ENCODE results near the gene PITX2.

The PITX2 gene

GRCh38 chr4:110628663-110629213, 5.9 kb upstream of the PITX2 start:
- no peak for DNase-seq (ENCODE audit: low read depth, low spot score)
- in situ Hi-C loops (cut with HindIII; ENCODE audit: low sequenced_read_pairs), result no loop called here
- no peak for TF ChIP-seq CTCF (IDR thresholded peaks at IDR 0.05; ENCODE audit: low read depth, low read length)
- H3K4me3 ChIP-seq (ENCODE audit: low read depth, low read length), result no peak overlapping the region

GRCh38 chr4:110627977-110628662, 5.2 kb upstream of the PITX2 start:
- in situ Hi-C loops (cut with HindIII; ENCODE audit: low sequenced_read_pairs), result no loop called here
- DNase-seq (ENCODE audit: low read depth, low spot score), result no peak
- H3K4me3 ChIP-seq (ENCODE audit: low read depth, low read length), result no peak overlapping the region

GRCh38 chr4:110626532-110627153, 3.8 kb upstream of the PITX2 start:
- in situ Hi-C loops (cut with HindIII; ENCODE audit: low sequenced_read_pairs), result no loop called here
- H3K4me3 ChIP-seq (ENCODE audit: low read depth, low read length), result no peak overlapping the region
- no peak for TF ChIP-seq CTCF (IDR thresholded peaks at IDR 0.05; ENCODE audit: low read depth, low read length)
- DNase-seq (ENCODE audit: low read depth, low spot score), result no peak

More at GRCh38 chr4:110627977-110628662, 5.2 kb upstream of the PITX2 start:
- no peak for TF ChIP-seq CTCF (IDR thresholded peaks at IDR 0.05; ENCODE audit: low read depth, low read length)

- DNase-seq (ENCODE audit: low read depth, low spot score), result no peak
- H3K4me3 ChIP-seq (ENCODE audit: low read depth, low read length), result no peak overlapping the region
- in situ Hi-C loops (cut with HindIII; ENCODE audit: low sequenced_read_pairs), result no loop called here
- no peak for TF ChIP-seq CTCF (IDR thresholded peaks at IDR 0.05; ENCODE audit: low read depth, low read length)
Measured at GRCh38 chr4:110625576-110626257, 2.8 kb upstream of the PITX2 start.

- no peak for DNase-seq (ENCODE audit: low read depth, low spot score)
- H3K4me3 ChIP-seq (ENCODE audit: low read depth, low read length), result no peak overlapping the region
- in situ Hi-C loops (cut with HindIII; ENCODE audit: low sequenced_read_pairs), result no loop called here
- TF ChIP-seq CTCF (IDR thresholded peaks at IDR 0.05; ENCODE audit: low read depth, low read length), result no peak
Measured at GRCh38 chr4:110624904-110625494, 2.1 kb upstream of the PITX2 start.

- H3K4me3 ChIP-seq (ENCODE audit: low read depth, low read length), result no peak overlapping the region
- in situ Hi-C loops (cut with HindIII; ENCODE audit: low sequenced_read_pairs), result no loop called here
- TF ChIP-seq CTCF (IDR thresholded peaks at IDR 0.05; ENCODE audit: low read depth, low read length), result no peak
- DNase-seq (ENCODE audit: low read depth, low spot score), result no peak
Measured at GRCh38 chr4:110624398-110624780, 1.5 kb upstream of the PITX2 start.

Data from astrocyte of the spinal cord (primary cell).